ENCODE results near the gene INSRR. TPM values are rescaled to one million over a fixed set of nuclear protein-coding genes. Genes with fewer than 3 reads are reported as not detected.

INSRR gene
- total RNA-seq, 2 donors from 2014 or later = under 0.01 TPM; not detected in 1

DNA sequence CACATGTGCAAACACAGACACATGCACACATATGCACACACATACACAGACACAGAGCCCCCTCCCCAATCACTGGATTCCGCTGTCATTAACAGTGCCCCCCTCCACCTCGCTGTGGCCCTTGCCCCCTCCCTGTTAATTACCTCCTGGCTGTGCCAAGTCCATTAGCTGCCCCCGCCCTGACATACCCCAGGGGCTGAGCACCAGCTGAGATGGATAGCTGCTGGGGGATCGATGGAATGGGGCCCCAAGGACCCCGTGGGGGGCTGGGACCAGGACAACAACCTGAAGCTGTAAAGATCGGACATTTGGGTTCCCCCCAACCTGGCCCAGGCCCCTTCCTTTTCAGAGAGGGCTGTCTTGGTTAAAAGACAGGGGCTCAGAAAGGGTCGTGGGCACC lies 25.0 kb upstream of the INSRR start:
- WGBS, 2 donors = 55 to 62% methylated on average over 7 of the region's 7 CpGs
- Histone ChIP-seq H3K27me3 (no peaks in the 10 kb centered on the region), H3K9me3 (no peaks in the 10 kb centered on the region), H3K36me3 (replicated peaks in 1 of 2; ENCODE audit: insufficient read depth in 1 of 2, low read depth in 2 of 2) (no peaks in the 10 kb centered on the region), H3K27ac (no peak overlapping the region), H3K4me1 (no peaks in the 10 kb centered on the region), H3K4me3 (no peak overlapping the region)
- ATAC-seq (no peak), DNase-seq (no peak)
- intact Hi-C loops (cut with DNase I) = loop anchor here (10.0 kb wide), 1 partner anchor 189 kb away; no protein-coding TSS in a partner anchor
- no peak for TF ChIP-seq POLR2A (IDR thresholded peaks at IDR 0.05)
- TF ChIP-seq, protein P1, sequence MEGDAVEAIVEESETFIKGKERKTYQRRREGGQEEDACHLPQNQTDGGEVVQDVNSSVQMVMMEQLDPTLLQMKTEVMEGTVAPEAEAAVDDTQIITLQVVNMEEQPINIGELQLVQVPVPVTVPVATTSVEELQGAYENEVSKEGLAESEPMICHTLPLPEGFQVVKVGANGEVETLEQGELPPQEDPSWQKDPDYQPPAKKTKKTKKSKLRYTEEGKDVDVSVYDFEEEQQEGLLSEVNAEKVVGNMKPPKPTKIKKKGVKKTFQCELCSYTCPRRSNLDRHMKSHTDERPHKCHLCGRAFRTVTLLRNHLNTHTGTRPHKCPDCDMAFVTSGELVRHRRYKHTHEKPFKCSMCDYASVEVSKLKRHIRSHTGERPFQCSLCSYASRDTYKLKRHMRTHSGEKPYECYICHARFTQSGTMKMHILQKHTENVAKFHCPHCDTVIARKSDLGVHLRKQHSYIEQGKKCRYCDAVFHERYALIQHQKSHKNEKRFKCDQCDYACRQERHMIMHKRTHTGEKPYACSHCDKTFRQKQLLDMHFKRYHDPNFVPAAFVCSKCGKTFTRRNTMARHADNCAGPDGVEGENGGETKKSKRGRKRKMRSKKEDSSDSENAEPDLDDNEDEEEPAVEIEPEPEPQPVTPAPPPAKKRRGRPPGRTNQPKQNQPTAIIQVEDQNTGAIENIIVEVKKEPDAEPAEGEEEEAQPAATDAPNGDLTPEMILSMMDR (IDR thresholded peaks at IDR 0.05) = no peak

DNA sequence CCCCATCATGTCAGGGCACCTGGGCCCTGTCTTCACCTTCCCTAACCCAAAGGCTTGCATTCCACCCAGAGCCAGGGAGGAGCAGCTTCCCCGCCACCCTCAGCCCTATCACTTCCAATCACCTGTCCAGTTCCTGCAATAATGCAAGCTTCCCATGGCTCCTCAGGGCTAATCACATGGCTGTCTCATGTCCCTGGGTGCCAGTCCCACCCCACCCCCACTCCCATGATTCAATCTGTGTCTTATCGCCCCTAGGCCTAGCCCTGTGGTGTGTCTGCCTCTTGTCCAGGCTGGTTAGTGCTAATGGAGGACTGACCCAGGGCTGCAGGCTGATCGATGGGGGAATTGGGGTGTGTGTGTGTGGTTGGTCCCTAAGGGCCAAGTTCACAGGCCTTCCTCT lies 23.6 kb upstream of the INSRR start:
- Histone ChIP-seq H3K4me1 (no peaks in the 10 kb centered on the region), H3K27me3 (no peaks in the 10 kb centered on the region), H3K27ac (no peak overlapping the region), H3K9me3 (no peaks in the 10 kb centered on the region), H3K4me3 (no peak overlapping the region), H3K36me3 (replicated peaks in 1 of 2; ENCODE audit: insufficient read depth in 1 of 2, low read depth in 2 of 2) (no peaks in the 10 kb centered on the region)
- 68 to 73% methylated on average over 3 of the region's 3 CpGs for WGBS, 2 donors
- DNase-seq (no peak), ATAC-seq (no peak)
- intact Hi-C loops (cut with DNase I) = loop anchor here (10.0 kb wide), 1 partner anchor 188 kb away; no protein-coding TSS in a partner anchor
- TF ChIP-seq POLR2A (IDR thresholded peaks at IDR 0.05) = no peak
- TF ChIP-seq, protein P1 (IDR thresholded peaks at IDR 0.05) = no peak

DNA sequence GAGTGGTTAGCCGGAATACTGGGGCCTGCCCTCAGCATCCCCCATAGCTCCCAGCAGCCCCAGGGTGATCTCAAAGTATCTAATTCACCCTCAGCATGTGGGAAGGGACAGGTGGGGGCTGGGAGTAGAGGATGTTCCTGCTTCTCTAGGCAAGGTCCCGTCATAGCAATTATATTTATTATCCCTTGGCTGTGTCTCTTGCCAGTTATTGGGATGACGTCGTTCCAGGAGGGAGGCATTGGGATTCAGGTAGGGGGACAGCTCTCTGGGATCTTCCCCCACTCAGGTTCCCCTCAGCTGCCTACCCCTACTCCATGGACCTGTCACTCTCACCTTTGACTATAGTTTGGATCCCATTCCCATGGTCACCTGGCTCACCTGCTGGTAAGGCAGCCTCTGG lies 22.7 kb upstream of the INSRR start:
- Histone ChIP-seq H3K27me3 (no peaks in the 10 kb centered on the region), H3K27ac (no peak overlapping the region), H3K9me3 (no peaks in the 10 kb centered on the region), H3K4me1 (no peaks in the 10 kb centered on the region), H3K36me3 (replicated peaks in 1 of 2; ENCODE audit: insufficient read depth in 1 of 2, low read depth in 2 of 2) (no peaks in the 10 kb centered on the region), H3K4me3 (no peak overlapping the region)
- WGBS, 2 donors = 83 to 90% methylated on average over 3 to 4 of the region's 4 CpGs
- no peak for DNase-seq
- no peak for TF ChIP-seq POLR2A (IDR thresholded peaks at IDR 0.05)
- TF ChIP-seq, protein P1 (IDR thresholded peaks at IDR 0.05) = no peak
- intact Hi-C loops (cut with DNase I) = loop anchor here (10.0 kb wide), 1 partner anchor 187 kb away; no protein-coding TSS in a partner anchor
- no peak for ATAC-seq

DNA sequence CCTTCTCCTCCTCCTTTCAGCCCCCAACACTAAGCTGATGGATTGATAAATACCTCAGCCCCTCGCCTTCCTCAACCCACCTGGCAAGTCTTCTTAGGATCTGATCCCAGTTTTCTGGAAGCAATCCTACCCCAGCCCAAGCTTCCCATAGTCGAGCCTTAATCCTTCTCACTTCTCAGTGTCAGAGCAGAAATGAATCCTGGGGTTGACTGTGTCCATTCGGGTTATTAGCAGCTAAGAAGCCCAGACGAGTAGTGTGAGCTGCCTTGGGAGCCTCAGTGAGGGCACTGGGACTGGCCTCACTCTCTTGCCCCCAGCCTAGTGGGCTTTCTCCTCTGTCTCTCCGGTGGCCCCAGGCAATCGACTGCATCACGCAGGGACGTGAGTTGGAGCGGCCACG lies 22.2 kb upstream of the INSRR start:
- Histone ChIP-seq H3K9me3 (no peaks in the 10 kb centered on the region), H3K36me3 (replicated peaks in 1 of 2; ENCODE audit: insufficient read depth in 1 of 2, low read depth in 2 of 2) (no peaks in the 10 kb centered on the region), H3K4me3 (no peak overlapping the region), H3K27ac (no peak overlapping the region), H3K27me3 (no peaks in the 10 kb centered on the region), H3K4me1 (no peaks in the 10 kb centered on the region)
- intact Hi-C loops (cut with DNase I) = loop anchor here (10.0 kb wide), 1 partner anchor 186 kb away; no protein-coding TSS in a partner anchor
- ATAC-seq (no peak), DNase-seq (no peak)
- TF ChIP-seq, protein P1 (IDR thresholded peaks at IDR 0.05) = no peak
- TF ChIP-seq POLR2A (IDR thresholded peaks at IDR 0.05) = no peak
- 60 to 67% methylated on average over 3 to 10 of the region's 10 CpGs for WGBS, 2 donors

DNA sequence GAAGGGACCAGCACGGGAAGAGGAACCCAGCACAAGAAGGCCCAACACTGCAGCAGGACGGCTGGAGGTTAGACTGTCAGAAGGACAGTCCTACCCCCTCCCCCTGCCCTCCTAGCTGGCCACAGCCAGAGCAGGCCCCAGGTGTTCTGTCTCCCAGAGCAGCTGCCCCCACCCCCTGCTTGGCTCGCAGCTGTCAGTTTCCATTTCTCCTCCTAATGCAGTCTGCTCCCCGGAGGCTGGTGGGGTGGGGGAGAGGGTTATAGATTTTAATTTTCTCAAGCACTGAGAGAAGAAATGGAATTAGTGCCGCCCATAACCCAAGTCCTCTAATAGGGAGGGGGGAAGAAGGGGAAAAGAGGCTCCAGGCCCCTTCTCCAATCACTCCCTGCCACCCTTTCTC lies 21.6 kb upstream of the INSRR start:
- H3K4me3 ChIP-seq = no peak overlapping the region
- ATAC-seq = no peak
- H3K27me3 ChIP-seq = no peaks in the 10 kb centered on the region
- H3K27ac ChIP-seq = no peak overlapping the region
- no peaks in the 10 kb centered on the region for H3K9me3 ChIP-seq
- no peak for DNase-seq
- 27 to 47% methylated on average over 5 of the region's 5 CpGs for WGBS, 2 donors
- H3K36me3 ChIP-seq (replicated peaks in 1 of 2; ENCODE audit: insufficient read depth in 1 of 2, low read depth in 2 of 2) = no peaks in the 10 kb centered on the region
- no peaks in the 10 kb centered on the region for H3K4me1 ChIP-seq
- TF ChIP-seq POLR2A (IDR thresholded peaks at IDR 0.05) = no peak
- TF ChIP-seq, protein P1 (IDR thresholded peaks at IDR 0.05) = no peak
- intact Hi-C loops (cut with DNase I) = loop anchor here (10.0 kb wide), 1 partner anchor 186 kb away; no protein-coding TSS in a partner anchor

All from body of pancreas (tissue), 4 donors.